Body of pancreas (tissue), 4 donors: Measurements from ENCODE around the gene MAP3K20. TPM values are rescaled to one million over a fixed set of nuclear protein-coding genes. Genes with fewer than 3 reads are reported as not detected.
A peak's percentile ranks its signal among the peaks of the same experiment; 100 is the strongest.

Experiments
- ATAC-seq: fragments of 150-250 bp; one replicate; pipeline ENCODE4 v1.9.1; 2016
- DNase-seq, 4 donors: peaks; one replicate each; pipeline ENCODE4 v3.0.0-alpha.2; 2019
- H3K27ac ChIP-seq, 4 donors: fragments of 200-600 bp; sonication (generic); 1 replicate in 3 of 4; 2 replicates in 1 of 4; pipeline versions ENCODE4 v1.5.1 to v1.6.1; 2016 to 2019; ENCODE audit warnings: mild to moderate bottlenecking in 1 of 4, mixed read lengths in 1 of 4, moderate library complexity in 1 of 4
- H3K27me3 ChIP-seq, 2 donors: fragments of 200-600 bp; sonication (generic); one replicate each; pipeline ENCODE4 v1.6.0; 2016; ENCODE audit warnings: mild to moderate bottlenecking in 1 of 2
- H3K36me3 ChIP-seq, 2 donors: fragments of 200-600 bp; sonication (generic); replicated peaks in 1 of 2; 2 replicates each; pipeline ENCODE4 v1.5.1; 2016; ENCODE audit warnings: low read depth in 2 of 2; ENCODE audit not compliant: insufficient read depth in 1 of 2
- H3K4me1 ChIP-seq: fragments of 200-600 bp; sonication (generic); one replicate; pipeline ENCODE4 v1.6.0; 2016
- H3K4me3 ChIP-seq, 2 donors: fragments of 200-600 bp; sonication (generic); 1 replicate in 1 of 2; 2 replicates in 1 of 2; pipeline ENCODE4 v1.5.1; 2016 to 2019
- H3K9me3 ChIP-seq, 3 donors: fragments of 200-600 bp; sonication (generic); 1 replicate in 2 of 3; 2 replicates in 1 of 3; pipeline ENCODE4 v1.5.1; 2016
- POLR2A ChIP-seq, 3 donors: fragments of 450-650 bp; IDR thresholded peaks; one replicate each; pipeline ENCODE4 v1.6.1; 2016; ENCODE audit warnings: antibody characterized with exemption in 3 of 3, mild to moderate bottlenecking in 2 of 3
- WGBS, 2 donors: methylation state at CpG; one replicate each; pipeline ENCODE4 v1.1.5; 2017; 5-methylcytosine and 5-hydroxymethylcytosine counted together
- intact Hi-C: fragments of 100-400 bp; cut with DNase I; formaldehyde crosslinking; loops from one replicate; pipeline ENCODE4 v1.15.1; 2023
- total RNA-seq, 2 donors: library from RNA; depleted of rRNA; stranded (reverse); fragments of >200 nt; gene quantifications; one replicate each; pipeline ENCODE4 v1.1.0, GENCODE V29; 2016
- TF ChIP-seq, protein P1 (sequence below), 7 experiments: fragments of 450-650 bp in 4 of 7; fragments of 200-600 bp in 3 of 7; sonication (generic) in 3 of 7; IDR thresholded peaks; one replicate each; pipeline ENCODE4 v1.5.1; 2016 to 2019; ENCODE audit warnings: antibody characterized with exemption in 7 of 7

Gene MAP3K20
- total RNA-seq, 2 donors from 2014 or later = 11.5 to 18.7 TPM

DNA sequence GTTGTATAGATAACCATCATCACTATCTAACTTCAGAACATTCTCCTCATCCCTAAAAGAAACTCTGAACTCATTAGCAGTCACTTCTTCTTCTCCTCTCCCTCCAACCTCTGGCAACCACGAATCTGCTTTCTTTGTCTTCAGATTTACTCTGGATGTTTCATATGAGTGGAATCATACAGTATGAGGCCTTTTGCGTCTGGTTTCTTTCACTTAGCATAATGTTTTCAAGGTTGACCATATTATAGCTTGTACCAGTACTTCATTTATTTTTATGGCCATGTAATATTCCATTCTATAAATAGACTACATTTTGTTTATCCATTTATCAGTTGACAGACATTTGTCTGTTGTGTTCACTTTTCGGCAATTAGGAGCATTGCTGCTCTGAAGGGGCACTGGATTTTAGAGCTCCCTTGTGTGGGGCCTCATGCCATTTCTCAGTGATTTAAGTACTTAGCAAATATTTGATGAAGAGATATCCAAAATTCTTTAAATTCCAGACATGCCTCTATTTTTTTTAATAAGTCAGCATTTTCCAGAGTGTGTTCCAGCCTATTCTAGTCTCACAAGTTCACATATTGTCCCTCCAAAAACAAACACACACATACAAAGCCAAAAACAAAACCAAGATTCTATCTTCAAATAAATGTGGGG, 22.5 kb upstream of the MAP3K20 start:
- no peak for TF ChIP-seq POLR2A (IDR thresholded peaks at IDR 0.05)
- TF ChIP-seq, protein P1, sequence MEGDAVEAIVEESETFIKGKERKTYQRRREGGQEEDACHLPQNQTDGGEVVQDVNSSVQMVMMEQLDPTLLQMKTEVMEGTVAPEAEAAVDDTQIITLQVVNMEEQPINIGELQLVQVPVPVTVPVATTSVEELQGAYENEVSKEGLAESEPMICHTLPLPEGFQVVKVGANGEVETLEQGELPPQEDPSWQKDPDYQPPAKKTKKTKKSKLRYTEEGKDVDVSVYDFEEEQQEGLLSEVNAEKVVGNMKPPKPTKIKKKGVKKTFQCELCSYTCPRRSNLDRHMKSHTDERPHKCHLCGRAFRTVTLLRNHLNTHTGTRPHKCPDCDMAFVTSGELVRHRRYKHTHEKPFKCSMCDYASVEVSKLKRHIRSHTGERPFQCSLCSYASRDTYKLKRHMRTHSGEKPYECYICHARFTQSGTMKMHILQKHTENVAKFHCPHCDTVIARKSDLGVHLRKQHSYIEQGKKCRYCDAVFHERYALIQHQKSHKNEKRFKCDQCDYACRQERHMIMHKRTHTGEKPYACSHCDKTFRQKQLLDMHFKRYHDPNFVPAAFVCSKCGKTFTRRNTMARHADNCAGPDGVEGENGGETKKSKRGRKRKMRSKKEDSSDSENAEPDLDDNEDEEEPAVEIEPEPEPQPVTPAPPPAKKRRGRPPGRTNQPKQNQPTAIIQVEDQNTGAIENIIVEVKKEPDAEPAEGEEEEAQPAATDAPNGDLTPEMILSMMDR (IDR thresholded peaks at IDR 0.05) = no peak
- H3K4me1 ChIP-seq = peaks cover 18% of the 10 kb centered on the region
- H3K36me3 ChIP-seq = no peaks in the 10 kb centered on the region
- WGBS, 2 donors = 61 to 66% methylated on average over 3 of the region's 3 CpGs
- intact Hi-C loops = no loop called here
- peak overlapping the region in 3 of 4 donors; percentile 0 to 53 (median 35) for H3K27ac ChIP-seq
- no peaks in the 10 kb centered on the region for H3K27me3 ChIP-seq
- ATAC-seq (no peak), DNase-seq (no peak)
- H3K9me3 ChIP-seq = no peaks in the 10 kb centered on the region
- H3K4me3 ChIP-seq = no peak overlapping the region

DNA sequence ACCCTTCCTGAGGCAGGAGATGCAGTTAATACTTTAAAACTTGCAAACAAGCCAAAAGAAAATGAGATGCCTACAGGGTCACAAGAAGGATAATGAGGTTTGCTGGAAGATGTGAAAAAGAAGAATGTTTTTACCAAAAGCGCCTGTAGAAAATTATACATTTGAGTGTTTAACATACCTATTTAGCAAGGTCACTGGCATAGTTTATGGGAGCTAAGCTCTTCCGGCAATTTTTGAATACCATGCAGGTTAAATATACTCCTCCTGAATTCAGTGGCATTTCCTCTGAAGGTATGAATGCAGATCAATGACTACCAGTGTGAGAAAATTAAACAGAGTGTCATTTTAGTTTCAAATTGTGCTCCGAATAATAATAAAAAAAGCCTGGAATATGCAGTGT, 21.2 kb upstream of the MAP3K20 start:
- TF ChIP-seq POLR2A (IDR thresholded peaks at IDR 0.05) = no peak
- TF ChIP-seq, protein P1 (IDR thresholded peaks at IDR 0.05) = no peak
- H3K36me3 ChIP-seq = no peaks in the 10 kb centered on the region
- ATAC-seq = peak; percentile 43
- H3K9me3 ChIP-seq = no peaks in the 10 kb centered on the region
- H3K27me3 ChIP-seq = no peaks in the 10 kb centered on the region
- intact Hi-C loops = no loop called here
- DNase-seq = no peak
- H3K4me3 ChIP-seq = no peak overlapping the region
- H3K27ac ChIP-seq = peak overlapping the region in 1 of 4 donors; percentile 30
- H3K4me1 ChIP-seq = peaks cover 8% of the 10 kb centered on the region
- 61 to 69% methylated on average over 3 of the region's 3 CpGs for WGBS, 2 donors

DNA sequence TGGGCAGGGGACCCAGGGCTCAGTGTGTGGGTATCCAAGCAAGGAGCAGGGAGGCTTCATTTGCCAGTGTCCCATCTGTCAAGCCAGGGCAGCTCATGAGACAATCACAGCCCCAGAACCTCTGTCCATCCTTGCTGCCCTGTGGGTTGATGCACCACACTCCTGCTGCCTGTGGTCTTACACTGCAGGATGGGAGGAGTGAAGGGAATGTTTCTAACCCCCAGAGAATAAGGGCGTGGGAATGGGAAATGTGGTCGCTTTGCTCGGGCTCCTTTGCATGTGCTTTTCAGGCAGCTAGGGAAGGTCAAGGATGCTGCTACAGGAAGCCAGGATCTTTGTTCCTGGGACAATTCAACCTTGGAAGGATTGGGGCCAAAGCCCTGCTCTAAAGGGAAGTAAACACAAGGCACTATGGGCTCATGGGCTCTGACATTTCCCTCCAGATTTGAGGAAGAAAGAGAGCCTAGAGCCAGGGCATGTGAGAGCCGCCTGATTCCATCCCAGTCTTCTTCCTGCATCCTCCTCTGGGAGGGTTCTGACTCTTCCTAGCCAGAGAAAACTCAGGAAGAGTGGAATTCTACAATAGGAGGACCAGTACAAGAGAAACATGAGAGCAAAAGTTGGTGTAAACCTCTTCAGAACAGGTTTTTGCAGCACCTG, 18.8 kb upstream of the MAP3K20 start:
- WGBS, 2 donors = 73 to 82% methylated on average over 4 of the region's 4 CpGs
- intact Hi-C loops = no loop called here
- no peak overlapping the region for H3K27ac ChIP-seq
- H3K27me3 ChIP-seq = no peaks in the 10 kb centered on the region
- no peak overlapping the region for H3K4me3 ChIP-seq
- H3K4me1 ChIP-seq = no peaks in the 10 kb centered on the region
- H3K9me3 ChIP-seq = no peaks in the 10 kb centered on the region
- DNase-seq (no peak), ATAC-seq (no peak)
- no peaks in the 10 kb centered on the region for H3K36me3 ChIP-seq
- TF ChIP-seq, protein P1 (IDR thresholded peaks at IDR 0.05) = no peak
- TF ChIP-seq POLR2A (IDR thresholded peaks at IDR 0.05) = no peak

DNA sequence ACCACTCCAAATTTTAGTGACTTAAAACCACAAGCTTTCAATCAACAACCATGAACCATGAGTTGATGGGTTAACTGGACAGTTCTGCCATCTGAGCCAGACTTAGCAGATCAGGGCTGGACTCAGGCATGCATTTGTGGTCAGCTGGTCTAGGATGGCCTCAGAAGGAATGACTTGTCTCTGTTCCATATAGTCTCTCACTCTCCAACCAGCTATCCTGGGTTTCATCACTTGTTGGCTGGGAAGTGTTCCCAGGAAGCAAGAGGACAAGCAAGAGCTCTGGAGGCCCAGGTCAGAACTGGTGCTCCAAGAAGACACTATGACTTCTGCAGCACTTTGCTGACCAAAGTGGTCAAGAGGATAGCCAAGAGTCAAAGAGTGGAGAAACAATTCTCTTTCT, 17.5 kb upstream of the MAP3K20 start:
- no peak for TF ChIP-seq POLR2A (IDR thresholded peaks at IDR 0.05)
- TF ChIP-seq, protein P1 (IDR thresholded peaks at IDR 0.05) = no peak
- Histone ChIP-seq H3K4me3 (no peak overlapping the region), H3K4me1 (no peaks in the 10 kb centered on the region), H3K27ac (no peak overlapping the region), H3K27me3 (no peaks in the 10 kb centered on the region), H3K9me3 (no peaks in the 10 kb centered on the region), H3K36me3 (no peaks in the 10 kb centered on the region)
- peak; percentile 22 for ATAC-seq
- intact Hi-C loops = no loop called here
- DNase-seq = peak in 1 of 4 donors; percentile 16

DNA sequence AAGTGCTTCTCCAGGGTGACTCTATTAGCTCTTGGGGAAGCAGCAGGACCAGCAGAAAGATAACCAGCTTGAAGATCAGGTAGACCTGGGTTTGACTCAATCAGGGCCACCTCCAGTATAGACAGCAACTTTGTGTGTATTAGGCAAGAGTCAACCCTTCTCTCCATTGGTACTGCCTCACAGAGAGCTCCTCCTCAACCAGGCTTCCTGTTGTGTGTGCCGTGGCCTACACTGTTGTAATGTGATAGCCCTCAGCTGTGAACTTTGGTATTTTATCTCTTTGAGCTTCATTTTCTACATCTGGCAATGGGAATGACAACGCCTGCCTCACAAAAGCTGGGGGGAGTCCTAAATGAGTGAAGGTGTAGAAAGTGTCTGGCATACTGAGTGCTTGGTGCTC, 17.0 kb upstream of the MAP3K20 start:
- no peaks in the 10 kb centered on the region for H3K36me3 ChIP-seq
- no peaks in the 10 kb centered on the region for H3K4me1 ChIP-seq
- intact Hi-C loops = no loop called here
- H3K27ac ChIP-seq = no peak overlapping the region
- WGBS, 2 donors = 87 to 96% methylated on average over 2 of the region's 2 CpGs
- ATAC-seq (no peak), DNase-seq (no peak)
- H3K4me3 ChIP-seq = no peak overlapping the region
- H3K27me3 ChIP-seq = no peaks in the 10 kb centered on the region
- H3K9me3 ChIP-seq = no peaks in the 10 kb centered on the region
- TF ChIP-seq POLR2A (IDR thresholded peaks at IDR 0.05) = no peak
- TF ChIP-seq, protein P1 (IDR thresholded peaks at IDR 0.05) = no peak
